Right lobe of liver (tissue), 6 donors: Measurements from ENCODE around the gene CD209. TPM values are rescaled to one million over a fixed set of nuclear protein-coding genes. Genes with fewer than 3 reads are reported as not detected.

Source experiments
- ATAC-seq, 4 donors: fragments of 200-7000 bp; cut with Tn5 transposase; one replicate each; pipeline ENCODE4 v1.9.1; 2020; ENCODE audit warnings: mild to moderate bottlenecking in 4 of 4, moderate library complexity in 4 of 4
- DNase-seq, 3 donors: peaks; one replicate each; pipeline ENCODE4 v3.0.0-alpha.2; 2020
- H3K27ac ChIP-seq, 3 donors: fragments of 200-600 bp; one replicate each; pipeline ENCODE4 v1.8.0; 2022
- H3K27me3 ChIP-seq, 2 donors: fragments of 200-600 bp; one replicate each; pipeline ENCODE4 v1.8.0; 2022
- H3K36me3 ChIP-seq, 4 donors: fragments of 200-600 bp; sonication (generic) in 1 of 4; one replicate each; pipeline versions ENCODE4 v1.5.1 to v1.8.0; 2017 to 2022; ENCODE audit warnings: control low read depth in 1 of 4
- H3K4me1 ChIP-seq, 4 donors: fragments of 200-600 bp; sonication (generic) in 1 of 4; one replicate each; pipeline versions ENCODE4 v1.5.1 to v1.8.0; 2017 to 2022; ENCODE audit warnings: control low read depth in 1 of 4
- H3K4me3 ChIP-seq, 3 donors: fragments of 200-600 bp; one replicate each; pipeline ENCODE4 v1.8.0; 2022
- H3K9me3 ChIP-seq, 4 donors: fragments of 200-600 bp; sonication (generic) in 1 of 4; one replicate each; pipeline versions ENCODE4 v1.5.1 to v1.8.0; 2017 to 2022; ENCODE audit warnings: control low read depth in 1 of 4
- POLR2A ChIP-seq: fragments of 450-650 bp; IDR thresholded peaks from one replicate; pipeline ENCODE4 v1.6.1; 2017; ENCODE audit warnings: antibody characterized with exemption, mild to moderate bottlenecking
- WGBS: methylation state at CpG from one replicate; pipeline ENCODE4 v1.1.6; 2018; ENCODE audit warnings: low coverage, low lambda C conversion rate; ENCODE audit not compliant: insufficient coverage; ENCODE audit errors: missing lambda C conversion rate; 5-methylcytosine and 5-hydroxymethylcytosine counted together
- intact Hi-C, 2 donors: fragments of 100-400 bp; cut with DNase I; formaldehyde crosslinking; loops; one replicate each; pipeline versions ENCODE4 v1.11.2 to v1.14.1; 2022
- total RNA-seq, 6 experiments: library from RNA; depleted of rRNA in 2 of 6; stranded (reverse); fragments of >200 nt in 2 of 6; fragmentation: NEBNext Ultra II Directional in 3 of 6; extraction: Animal tissue kit (Norgen Biotek cat#: 25700) in 3 of 6; gene quantifications; one replicate each; pipeline versions ENCODE4 v1.1.0 to v1.2.4, GENCODE V29; 2016 to 2023
- TF ChIP-seq, protein P1 (sequence below), 4 donors: fragments of 200-600 bp in 3 of 4; fragments of 450-650 bp in 1 of 4; IDR thresholded peaks; one replicate each; pipeline versions ENCODE4 v1.5.1 to v1.8.0; 2016 to 2022; ENCODE audit warnings: antibody characterized with exemption in 4 of 4, mild to moderate bottlenecking in 2 of 4
- donor health status: DM: no; HTN: yes; CAD: no.
- donor health status: DM: no; HTN: no; CAD: no.
- donor health status: DM: no; HTN: no; CAD: no.
- donor health status: DM: no; HTN: yes; CAD: no.
- donor health status: DM: no; HTN: yes; CAD: no.

The CD209 gene
- total RNA-seq, 6 experiments from 2014 or later, result 0.42 to 6.7 (median 2.8) TPM

DNA sequence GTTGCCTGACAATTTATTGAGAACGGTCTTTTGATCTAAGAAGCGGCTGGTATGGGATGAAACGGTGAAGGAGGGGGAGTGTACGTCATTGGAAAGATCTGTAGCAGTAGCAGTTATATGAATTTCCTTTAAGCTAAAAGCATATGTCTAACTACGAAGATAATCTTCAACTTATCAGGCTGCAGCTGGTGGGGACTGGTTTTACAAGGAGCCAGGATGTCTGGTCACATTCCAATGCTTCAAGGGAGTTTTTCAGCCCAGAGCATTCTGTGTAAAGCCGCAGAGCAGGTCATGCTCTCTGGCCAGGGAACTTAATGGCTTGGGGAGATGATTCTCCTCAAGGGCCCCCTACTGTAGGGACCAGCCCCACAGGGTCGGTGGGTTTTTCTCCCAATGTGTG is 44.9 kb upstream of the CD209 start:
- Histone ChIP-seq H3K27me3 (no peaks in the 10 kb centered on the region), H3K36me3 (no peaks in the 10 kb centered on the region), H3K4me3 (no peak overlapping the region), H3K27ac (no peak overlapping the region), H3K9me3 (no peaks in the 10 kb centered on the region), H3K4me1 (no peaks in the 10 kb centered on the region)
- intact Hi-C loops, result loop anchor here (10.0 kb wide), 1 partner anchor 107 kb away; the partner anchor contains the start of gene TRAPPC5 (in 2 of the 2)
- ATAC-seq (no peak), DNase-seq (no peak)
- 59% methylated on average over 7 of the region's 7 CpGs for WGBS
- TF ChIP-seq POLR2A, result no peak
- TF ChIP-seq, protein P1, sequence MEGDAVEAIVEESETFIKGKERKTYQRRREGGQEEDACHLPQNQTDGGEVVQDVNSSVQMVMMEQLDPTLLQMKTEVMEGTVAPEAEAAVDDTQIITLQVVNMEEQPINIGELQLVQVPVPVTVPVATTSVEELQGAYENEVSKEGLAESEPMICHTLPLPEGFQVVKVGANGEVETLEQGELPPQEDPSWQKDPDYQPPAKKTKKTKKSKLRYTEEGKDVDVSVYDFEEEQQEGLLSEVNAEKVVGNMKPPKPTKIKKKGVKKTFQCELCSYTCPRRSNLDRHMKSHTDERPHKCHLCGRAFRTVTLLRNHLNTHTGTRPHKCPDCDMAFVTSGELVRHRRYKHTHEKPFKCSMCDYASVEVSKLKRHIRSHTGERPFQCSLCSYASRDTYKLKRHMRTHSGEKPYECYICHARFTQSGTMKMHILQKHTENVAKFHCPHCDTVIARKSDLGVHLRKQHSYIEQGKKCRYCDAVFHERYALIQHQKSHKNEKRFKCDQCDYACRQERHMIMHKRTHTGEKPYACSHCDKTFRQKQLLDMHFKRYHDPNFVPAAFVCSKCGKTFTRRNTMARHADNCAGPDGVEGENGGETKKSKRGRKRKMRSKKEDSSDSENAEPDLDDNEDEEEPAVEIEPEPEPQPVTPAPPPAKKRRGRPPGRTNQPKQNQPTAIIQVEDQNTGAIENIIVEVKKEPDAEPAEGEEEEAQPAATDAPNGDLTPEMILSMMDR (IDR thresholded peaks at IDR 0.05), result no peak

- H3K27me3 ChIP-seq, result no peaks in the 10 kb centered on the region
- H3K4me3 ChIP-seq, result no peak overlapping the region
- no peak for TF ChIP-seq POLR2A
- TF ChIP-seq, protein P1 (IDR thresholded peaks at IDR 0.05), result no peak
- H3K27ac ChIP-seq, result no peak overlapping the region
- ATAC-seq, result no peak
- H3K4me1 ChIP-seq, result no peaks in the 10 kb centered on the region
- no peak for DNase-seq
- intact Hi-C loops, result loop anchor here (10.0 kb wide), 1 partner anchor 106 kb away; the partner anchor contains the start of gene TRAPPC5 (in 2 of the 2)
- H3K9me3 ChIP-seq, result no peaks in the 10 kb centered on the region
- 92% methylated on average over 2 of the region's 14 CpGs for WGBS
- no peaks in the 10 kb centered on the region for H3K36me3 ChIP-seq
These were observed 43.1 kb upstream of the CD209 start for GRCh38 chr19:7790416-7790815.

- Histone ChIP-seq H3K36me3 (no peaks in the 10 kb centered on the region), H3K4me3 (no peak overlapping the region), H3K27ac (no peak overlapping the region), H3K9me3 (no peaks in the 10 kb centered on the region), H3K4me1 (no peaks in the 10 kb centered on the region), H3K27me3 (no peaks in the 10 kb centered on the region)
- intact Hi-C loops, result no loop called here
- no peak for TF ChIP-seq POLR2A
- TF ChIP-seq, protein P1 (IDR thresholded peaks at IDR 0.05), result no peak
- ATAC-seq (no peak), DNase-seq (no peak)
- 3% methylated on average over 14 of the region's 31 CpGs for WGBS
These were observed 42.1 kb upstream of the CD209 start for GRCh38 chr19:7789447-7789846.

- ATAC-seq, result peak in 1 of 4 donors; percentile 12
- TF ChIP-seq, protein P1 (IDR thresholded peaks at IDR 0.05), result no peak
- TF ChIP-seq POLR2A, result no peak
- Histone ChIP-seq H3K4me1 (no peaks in the 10 kb centered on the region), H3K27ac (no peak overlapping the region), H3K27me3 (no peaks in the 10 kb centered on the region), H3K9me3 (no peaks in the 10 kb centered on the region), H3K36me3 (no peaks in the 10 kb centered on the region), H3K4me3 (no peak overlapping the region)
- intact Hi-C loops, result no loop called here
- WGBS, result 6% methylated on average over 11 of the region's 23 CpGs
- no peak for DNase-seq
These were observed 41.6 kb upstream of the CD209 start for GRCh38 chr19:7788933-7789323.
